BLaER1 (cell line): Measurements from ENCODE around the gene THEMIS2.

Experiments used
- H3K27ac ChIP-seq: shearing (Covaris generic); formaldehyde crosslinking; 2 replicates; pipeline ENCODE4 v1.8.1; 2022
- H3K27me3 ChIP-seq: shearing (Covaris generic); formaldehyde crosslinking; 2 replicates; pipeline ENCODE4 v1.8.1; 2022
- H3K36me3 ChIP-seq: shearing (Covaris generic); formaldehyde crosslinking; 2 replicates; pipeline ENCODE4 v1.8.1; 2022
- H3K4me1 ChIP-seq: shearing (Covaris generic); formaldehyde crosslinking; 2 replicates; pipeline ENCODE4 v1.8.1; 2022
- H3K4me2 ChIP-seq: shearing (Covaris generic); formaldehyde crosslinking; 2 replicates; pipeline ENCODE4 v1.8.1; 2022
- H3K4me3 ChIP-seq: shearing (Covaris generic); formaldehyde crosslinking; 2 replicates; pipeline ENCODE4 v1.8.1; 2022
- H3K9ac ChIP-seq: shearing (Covaris generic); formaldehyde crosslinking; 2 replicates; pipeline ENCODE4 v1.8.1; 2022
- H3K9me3 ChIP-seq: shearing (Covaris generic); formaldehyde crosslinking; 2 replicates; pipeline ENCODE4 v1.8.1; 2022
- H4K20me1 ChIP-seq: shearing (Covaris generic); formaldehyde crosslinking; 2 replicates; pipeline ENCODE4 v1.8.1; 2022
- Cebpa-rat ChIP-seq: shearing (Covaris generic); IDR thresholded peaks from 2 replicates; pipeline ENCODE4 v1.8.1; 2022

Gene THEMIS2

GRCh38 chr1:27873671-27874384 is 1.5 kb downstream of the THEMIS2 start:
- no peak for TF ChIP-seq Cebpa-rat
- Histone ChIP-seq H3K27ac (peak overlapping the region; percentile 85), H3K4me3 (peak overlapping the region; percentile 76), H3K9ac (peak overlapping the region; percentile 81), H3K36me3 (peaks cover 9% of the 10 kb centered on the region), H3K27me3 (no peaks in the 10 kb centered on the region), H3K4me2 (peak overlapping the region; percentile 98), H3K4me1 (peaks cover 75% of the 10 kb centered on the region), H4K20me1 (no peaks in the 10 kb centered on the region), H3K9me3 (no peaks in the 10 kb centered on the region)

GRCh38 chr1:27876341-27877114 is 4.2 kb downstream of the THEMIS2 start:
- no peak for TF ChIP-seq Cebpa-rat
- H3K4me2 ChIP-seq: peak overlapping the region; percentile 98
- H3K9me3 ChIP-seq: no peaks in the 10 kb centered on the region
- H3K4me3 ChIP-seq: peak overlapping the region; percentile 36; the same call in 1 of the 2 replicates
- H4K20me1 ChIP-seq: no peaks in the 10 kb centered on the region
- H3K27ac ChIP-seq: peak overlapping the region; percentile 85
- peaks cover 31% of the 10 kb centered on the region for H3K36me3 ChIP-seq
- no peaks in the 10 kb centered on the region for H3K27me3 ChIP-seq
- H3K4me1 ChIP-seq: peaks cover 70% of the 10 kb centered on the region
- H3K9ac ChIP-seq: peak overlapping the region; percentile 53

GRCh38 chr1:27877115-27877416 is 4.7 kb downstream of the THEMIS2 start:
- Histone ChIP-seq H3K9ac (0 out of 2 replicates have a peak overlapping the region, but pooled peaks have one; percentile 53), H3K27ac (peak overlapping the region; percentile 85), H3K4me3 (no peak overlapping the region), H3K36me3 (peaks cover 36% of the 10 kb centered on the region), H3K4me2 (peak overlapping the region; percentile 98), H3K9me3 (no peaks in the 10 kb centered on the region), H4K20me1 (no peaks in the 10 kb centered on the region), H3K27me3 (no peaks in the 10 kb centered on the region), H3K4me1 (peaks cover 70% of the 10 kb centered on the region)
- no peak for TF ChIP-seq Cebpa-rat

- H3K4me1 ChIP-seq: peaks cover 64% of the 10 kb centered on the region
- no peak overlapping the region for H3K9ac ChIP-seq
- H3K36me3 ChIP-seq: peaks cover 46% of the 10 kb centered on the region
- H4K20me1 ChIP-seq: no peaks in the 10 kb centered on the region
- no peak overlapping the region for H3K4me3 ChIP-seq
- H3K9me3 ChIP-seq: no peaks in the 10 kb centered on the region
- H3K27me3 ChIP-seq: no peaks in the 10 kb centered on the region
- H3K27ac ChIP-seq: no peak overlapping the region
- H3K4me2 ChIP-seq: peak overlapping the region; percentile 15; the same call in 1 of the 2 replicates
- no peak for TF ChIP-seq Cebpa-rat
Observed at GRCh38 chr1:27878039-27878438, 5.7 kb downstream of the THEMIS2 start.

- Histone ChIP-seq H3K9ac (no peak overlapping the region), H3K4me3 (no peak overlapping the region), H3K27me3 (no peaks in the 10 kb centered on the region), H3K4me2 (peak overlapping the region; percentile 24), H3K27ac (0 out of 2 replicates have a peak overlapping the region, but pooled peaks have one; percentile 7), H3K36me3 (peaks cover 54% of the 10 kb centered on the region), H3K9me3 (no peaks in the 10 kb centered on the region), H3K4me1 (peaks cover 59% of the 10 kb centered on the region), H4K20me1 (no peaks in the 10 kb centered on the region)
- no peak for TF ChIP-seq Cebpa-rat
Observed at GRCh38 chr1:27878787-27879335, 6.5 kb downstream of the THEMIS2 start.

GRCh38 chr1:27879374-27880082 is 7.2 kb downstream of the THEMIS2 start:
- peaks cover 59% of the 10 kb centered on the region for H3K4me1 ChIP-seq
- peaks cover 61% of the 10 kb centered on the region for H3K36me3 ChIP-seq
- H3K27ac ChIP-seq: 0 out of 2 replicates have a peak overlapping the region, but pooled peaks have one; percentile 7
- no peak for TF ChIP-seq Cebpa-rat
- H3K9me3 ChIP-seq: no peaks in the 10 kb centered on the region
- H3K9ac ChIP-seq: no peak overlapping the region
- no peaks in the 10 kb centered on the region for H3K27me3 ChIP-seq
- H4K20me1 ChIP-seq: no peaks in the 10 kb centered on the region
- H3K4me2 ChIP-seq: peak overlapping the region; percentile 24
- no peak overlapping the region for H3K4me3 ChIP-seq

GRCh38 chr1:27882543-27882903 is 10.2 kb downstream of the THEMIS2 start:
- no peak overlapping the region for H3K4me3 ChIP-seq
- H3K27me3 ChIP-seq: no peaks in the 10 kb centered on the region
- TF ChIP-seq Cebpa-rat: no peak
- no peak overlapping the region for H3K9ac ChIP-seq
- no peak overlapping the region for H3K27ac ChIP-seq
- peaks cover 3% of the 10 kb centered on the region; the same call in 1 of the 2 replicates for H4K20me1 ChIP-seq
- H3K4me1 ChIP-seq: peaks cover 60% of the 10 kb centered on the region
- no peak overlapping the region for H3K4me2 ChIP-seq
- no peaks in the 10 kb centered on the region for H3K9me3 ChIP-seq
- peaks cover 75% of the 10 kb centered on the region for H3K36me3 ChIP-seq

GRCh38 chr1:27883536-27883935 is 11.2 kb downstream of the THEMIS2 start:
- peaks cover 7% of the 10 kb centered on the region; the same call in 1 of the 2 replicates for H4K20me1 ChIP-seq
- H3K36me3 ChIP-seq: peaks cover 76% of the 10 kb centered on the region
- H3K27me3 ChIP-seq: no peaks in the 10 kb centered on the region
- no peaks in the 10 kb centered on the region for H3K9me3 ChIP-seq
- H3K27ac ChIP-seq: no peak overlapping the region
- peaks cover 56% of the 10 kb centered on the region for H3K4me1 ChIP-seq
- TF ChIP-seq Cebpa-rat: no peak
- 0 out of 2 replicates have a peak overlapping the region, but pooled peaks have one; percentile 45 for H3K9ac ChIP-seq
- H3K4me2 ChIP-seq: no peak overlapping the region
- no peak overlapping the region for H3K4me3 ChIP-seq
